ENCODE results near the gene ZNF709.
A peak's percentile ranks its signal among the peaks of the same experiment; 100 is the strongest.
"Not testable (repeated sequence)": the region's sequence is repeated elsewhere in the genome, so short reads cannot be mapped to it uniquely, and the experiment has no call there.

Gene ZNF709

GRCh38 chr19:12484371-12485051, at the start of gene ZNF709:
TSS of gene ZNF709 (minus strand) at chr19:12484816. CDS start at chr19:12484657, 159 bp downstream.
- peak; percentile 33 to 95 (median 85) for DNase-seq

- DNase-seq = no peak
These were observed 42.6 kb upstream of the ZNF709 start for GRCh38 chr19:12527034-12527836.

- DNase-seq = no peak
These were observed 41.9 kb upstream of the ZNF709 start for GRCh38 chr19:12526542-12526941.

GRCh38 chr19:12521996-12522395, 37.4 kb upstream of the ZNF709 start:
- no peak for DNase-seq

GRCh38 chr19:12513531-12514061, 29.0 kb upstream of the ZNF709 start:
- peak in 43 of 51 donors; percentile 1 to 87 (median 49) for DNase-seq

GRCh38 chr19:12497032-12497431, 12.4 kb upstream of the ZNF709 start:
- no peak for DNase-seq

- DNase-seq = no peak
These were observed 11.9 kb upstream of the ZNF709 start for GRCh38 chr19:12496480-12496879.

GRCh38 chr19:12495002-12495802, 10.6 kb upstream of the ZNF709 start:
- peak; percentile 53 to 99 (median 92) for DNase-seq

- DNase-seq = no peak
These were observed 9.7 kb upstream of the ZNF709 start for GRCh38 chr19:12494260-12494860.

- not testable (repeated sequence) for DNase-seq
These were observed 1.7 kb upstream of the ZNF709 start for GRCh38 chr19:12486265-12486783.

- no peak for DNase-seq
These were observed 955 bp upstream of the ZNF709 start for GRCh38 chr19:12485571-12485970.

- DNase-seq = no peak
These were observed 418 bp upstream of the ZNF709 start for GRCh38 chr19:12485052-12485416.

GRCh38 chr19:12484011-12484370, 625 bp downstream of the ZNF709 start:
- no peak for DNase-seq

GRCh38 chr19:12482509-12482886, 2.1 kb downstream of the ZNF709 start:
- DNase-seq = no peak

GRCh38 chr19:12481781-12482508, 2.7 kb downstream of the ZNF709 start:
- DNase-seq = no peak

GRCh38 chr19:12478234-12478941, 6.2 kb downstream of the ZNF709 start:
- DNase-seq = no peak

- not testable (repeated sequence) for DNase-seq
These were observed 17.0 kb downstream of the ZNF709 start for GRCh38 chr19:12467651-12468050.

- no peak for DNase-seq
These were observed 19.4 kb downstream of the ZNF709 start for GRCh38 chr19:12465211-12465610.

GRCh38 chr19:12464769-12465168, 19.8 kb downstream of the ZNF709 start:
- no peak for DNase-seq

GRCh38 chr19:12464139-12464538, 20.5 kb downstream of the ZNF709 start:
- DNase-seq = not testable (repeated sequence)
